Lung (tissue), 12 donors: Measurements from ENCODE around the gene HBM. TPM values are rescaled to one million over a fixed set of nuclear protein-coding genes. Genes with fewer than 3 reads are reported as not detected.

Experiments
- ATAC-seq: fragments of 200-7000 bp; cut with Tn5 transposase; one replicate; pipeline ENCODE4 v1.9.1; 2020; ENCODE audit warnings: moderate number of reproducible peaks; ENCODE audit not compliant: insufficient read depth, low FRiP score
- DNase-seq, 3 donors: peaks; one replicate each; pipeline ENCODE4 v3.0.0-alpha.2; 2013 to 2017
- H3K27ac ChIP-seq, 2 donors: one replicate each; pipeline ENCODE4 v1.5.1; 2013; ENCODE audit warnings: mild to moderate bottlenecking in 2 of 2, moderate library complexity in 2 of 2, control low read depth in 1 of 2, inconsistent platforms in 1 of 2, low read depth in 1 of 2, low read length in 1 of 2
- H3K27me3 ChIP-seq, 3 donors: one replicate each; pipeline ENCODE4 v1.5.1; 2013; ENCODE audit warnings: low read length in 2 of 3; ENCODE audit not compliant: control insufficient read depth in 3 of 3, insufficient read depth in 3 of 3
- H3K36me3 ChIP-seq, 4 donors: one replicate each; pipeline ENCODE4 v1.5.1; 2013; ENCODE audit warnings: low read length in 4 of 4, mild to moderate bottlenecking in 1 of 4, moderate library complexity in 1 of 4; ENCODE audit not compliant: control insufficient read depth in 4 of 4, insufficient read depth in 4 of 4
- H3K4me1 ChIP-seq, 5 donors: one replicate each; pipeline ENCODE4 v1.5.1; 2013; ENCODE audit warnings: low read length in 5 of 5, mild to moderate bottlenecking in 2 of 5, moderate library complexity in 1 of 5; ENCODE audit not compliant: control insufficient read depth in 5 of 5, insufficient read depth in 5 of 5
- H3K4me3 ChIP-seq: one replicate; pipeline ENCODE4 v1.5.1; 2013; ENCODE audit warnings: mild to moderate bottlenecking, control low read depth, moderate library complexity
- H3K9ac ChIP-seq, 2 donors: one replicate each; pipeline ENCODE4 v1.5.1; 2013; ENCODE audit warnings: low read length in 2 of 2, control low read depth in 1 of 2; ENCODE audit not compliant: insufficient read depth in 1 of 2
- H3K9me3 ChIP-seq, 4 donors: one replicate each; pipeline ENCODE4 v1.5.1; 2013; ENCODE audit warnings: low read length in 3 of 4, mild to moderate bottlenecking in 1 of 4, moderate library complexity in 1 of 4; ENCODE audit not compliant: control insufficient read depth in 4 of 4, insufficient read depth in 3 of 4
- WGBS, 2 donors: extraction: QIAGEN DNeasy Blood & Tissue Kit; methylation state at CpG; one replicate each; pipeline ENCODE4 v1.1.7; 2013; 5-methylcytosine and 5-hydroxymethylcytosine counted together
- polyA plus RNA-seq, 2 donors: library from polyadenylated mRNA; stranded (reverse); fragments of 200-250 nt; gene quantifications; one replicate each; pipeline ENCODE4 v1.2.1, GENCODE V29; 2013
- total RNA-seq, 2 donors: library from RNA; depleted of rRNA in 1 of 2; stranded (reverse); fragments of >200 nt in 1 of 2; gene quantifications; one replicate each; pipeline ENCODE4 v1.2.1, GENCODE V29; 2014 to 2021
- TF ChIP-seq, protein P1 (sequence below): IDR thresholded peaks from 2 replicates; pipeline ENCODE4 v1.5.1; 2012; ENCODE audit warnings: mild to moderate bottlenecking; ENCODE audit errors: control extremely low read depth, extremely low read depth
- donor health status: control.
- donor health status: control.
- donor health status: Bipolar disorder and iron deficiency.
- donor health status: healthy.
- donor health status: DM: yes; HTN: yes; CAD: no.

Gene HBM
- total and polyA plus RNA-seq, 4 donors = 0.61 to 45.7 (median 0.73) TPM; not detected in 1

GRCh38 chr16:143047-143446, 22.7 kb upstream of the HBM start:
- Histone ChIP-seq H3K36me3 (no peaks in the 10 kb centered on the region), H3K4me1 (peaks cover 0 to 3% (median 0%) of the 10 kb centered on the region in 5 donors), H3K4me3 (no peak overlapping the region), H3K9me3 (no peaks in the 10 kb centered on the region), H3K9ac (no peak overlapping the region), H3K27ac (no peak overlapping the region), H3K27me3 (no peaks in the 10 kb centered on the region)
- ATAC-seq (no peak), DNase-seq (no peak)
- WGBS, 2 donors = 82 to 91% methylated on average over 6 of the region's 6 CpGs
- TF ChIP-seq, protein P1, sequence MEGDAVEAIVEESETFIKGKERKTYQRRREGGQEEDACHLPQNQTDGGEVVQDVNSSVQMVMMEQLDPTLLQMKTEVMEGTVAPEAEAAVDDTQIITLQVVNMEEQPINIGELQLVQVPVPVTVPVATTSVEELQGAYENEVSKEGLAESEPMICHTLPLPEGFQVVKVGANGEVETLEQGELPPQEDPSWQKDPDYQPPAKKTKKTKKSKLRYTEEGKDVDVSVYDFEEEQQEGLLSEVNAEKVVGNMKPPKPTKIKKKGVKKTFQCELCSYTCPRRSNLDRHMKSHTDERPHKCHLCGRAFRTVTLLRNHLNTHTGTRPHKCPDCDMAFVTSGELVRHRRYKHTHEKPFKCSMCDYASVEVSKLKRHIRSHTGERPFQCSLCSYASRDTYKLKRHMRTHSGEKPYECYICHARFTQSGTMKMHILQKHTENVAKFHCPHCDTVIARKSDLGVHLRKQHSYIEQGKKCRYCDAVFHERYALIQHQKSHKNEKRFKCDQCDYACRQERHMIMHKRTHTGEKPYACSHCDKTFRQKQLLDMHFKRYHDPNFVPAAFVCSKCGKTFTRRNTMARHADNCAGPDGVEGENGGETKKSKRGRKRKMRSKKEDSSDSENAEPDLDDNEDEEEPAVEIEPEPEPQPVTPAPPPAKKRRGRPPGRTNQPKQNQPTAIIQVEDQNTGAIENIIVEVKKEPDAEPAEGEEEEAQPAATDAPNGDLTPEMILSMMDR = no peak

GRCh38 chr16:143456-143855, 22.3 kb upstream of the HBM start:
- Histone ChIP-seq H3K27me3 (no peaks in the 10 kb centered on the region), H3K4me1 (peaks cover 0 to 3% (median 0%) of the 10 kb centered on the region in 5 donors), H3K4me3 (no peak overlapping the region), H3K36me3 (no peaks in the 10 kb centered on the region), H3K27ac (no peak overlapping the region), H3K9me3 (no peaks in the 10 kb centered on the region), H3K9ac (no peak overlapping the region)
- no peak for ATAC-seq
- TF ChIP-seq, protein P1 = no peak
- DNase-seq = no peak
- WGBS, 2 donors = 65 to 67% methylated on average over 6 of the region's 6 CpGs

DNA sequence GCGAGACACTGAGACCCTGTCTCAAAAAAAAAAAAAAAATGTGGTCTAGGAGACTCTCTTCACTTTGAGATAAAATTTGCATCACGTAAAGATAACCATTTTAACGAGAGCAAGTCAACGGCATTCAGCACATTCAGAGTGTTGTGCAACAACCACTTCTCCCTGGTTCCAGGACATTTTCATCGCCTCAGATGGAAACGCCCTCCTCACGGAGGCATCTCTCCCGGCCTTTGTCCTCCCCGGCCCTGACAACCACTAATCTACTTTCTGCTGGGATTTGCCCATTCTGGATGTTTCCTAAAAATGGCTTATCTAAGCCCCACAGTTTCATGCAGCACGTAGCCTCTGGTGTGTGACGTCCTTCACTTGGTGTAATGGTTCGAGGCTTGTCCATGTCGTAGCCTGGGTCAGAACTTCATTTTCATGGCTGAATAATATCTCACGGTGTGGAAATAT, 21.0 kb upstream of the HBM start:
- Histone ChIP-seq H3K9ac (no peak overlapping the region), H3K36me3 (no peaks in the 10 kb centered on the region), H3K9me3 (no peaks in the 10 kb centered on the region), H3K4me3 (no peak overlapping the region), H3K27me3 (peaks cover 0 to 5% (median 0%) of the 10 kb centered on the region in 3 donors), H3K4me1 (peaks cover 0 to 3% (median 0%) of the 10 kb centered on the region in 5 donors), H3K27ac (no peak overlapping the region)
- TF ChIP-seq, protein P1 = no peak
- ATAC-seq = no peak
- 79 to 83% methylated on average over 14 of the region's 14 CpGs for WGBS, 2 donors
- DNase-seq = no peak

DNA sequence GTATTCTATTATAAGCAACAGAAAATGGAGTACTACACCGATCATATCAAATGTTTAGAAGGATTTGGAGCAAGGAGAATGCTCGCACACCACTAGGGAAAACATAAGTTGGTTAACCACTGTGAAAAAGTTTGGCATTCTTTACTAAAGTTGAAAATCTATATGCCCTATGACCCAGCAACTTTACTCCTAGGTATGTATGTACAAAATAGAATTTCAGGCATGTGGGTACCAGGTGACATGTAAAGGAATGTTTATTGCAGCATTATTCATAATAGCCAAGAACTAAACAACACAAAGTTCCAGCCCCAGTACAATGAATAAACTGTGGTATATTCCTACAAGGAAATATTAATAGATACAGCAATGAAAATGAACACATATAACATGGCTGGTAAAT, 19.1 kb upstream of the HBM start:
- 87 to 88% methylated on average over 2 of the region's 2 CpGs for WGBS, 2 donors

More for the DNA sequence above, 19.1 kb upstream of the HBM start:
- Histone ChIP-seq H3K36me3 (no peaks in the 10 kb centered on the region), H3K4me3 (no peak overlapping the region), H3K9me3 (no peaks in the 10 kb centered on the region), H3K9ac (no peak overlapping the region), H3K27ac (no peak overlapping the region), H3K4me1 (peaks cover 0 to 3% (median 0%) of the 10 kb centered on the region in 5 donors), H3K27me3 (peaks cover 0 to 9% (median 4%) of the 10 kb centered on the region in 3 donors)
- TF ChIP-seq, protein P1 = no peak
- ATAC-seq (no peak), DNase-seq (no peak)
